ENCODE measurements around the gene COQ3. TPM values are rescaled to one million over a fixed set of nuclear protein-coding genes. Genes with fewer than 3 reads are reported as not detected.

COQ3 gene
- total and polyA plus RNA-seq, 2 experiments from 2014 or later = 5.9 to 8.2 TPM

GRCh38 chr6:99359800-99360199 is 34.2 kb downstream of the COQ3 start:
- no peak overlapping the region for H2AFZ ChIP-seq
- no peak overlapping the region for H3K4me2 ChIP-seq
- H3K79me2 ChIP-seq = no peaks in the 10 kb centered on the region
- 70% methylated on average over 1 of the region's 1 CpG for WGBS (ENCODE audit: low lambda C conversion rate, missing lambda C conversion rate)
- H3K4me1 ChIP-seq (ENCODE audit: insufficient read depth) = no peaks in the 10 kb centered on the region
- H3K4me3 ChIP-seq = no peak overlapping the region
- H4K20me1 ChIP-seq (ENCODE audit: insufficient read depth, poor library complexity, severe bottlenecking) = no peaks in the 10 kb centered on the region
- no peaks in the 10 kb centered on the region for H3K9me2 ChIP-seq (replicated peaks; ENCODE audit: insufficient read depth)
- TF ChIP-seq EZH2phosphoT487 (IDR thresholded peaks at IDR 0.05; ENCODE audit: low read depth, severe bottlenecking, unreplicated experiment) (no peak), CTCF (IDR thresholded peaks at IDR 0.05; ENCODE audit: poor library complexity) (no peak), EZH2 (IDR thresholded peaks at IDR 0.05; ENCODE audit: borderline replicate concordance) (no peak)
- no peaks in the 10 kb centered on the region for H3K9me3 ChIP-seq (ENCODE audit: low read depth)
- peaks cover 9% of the 10 kb centered on the region for H3K27me3 ChIP-seq
- H3K27ac ChIP-seq = no peak overlapping the region
- no peaks in the 10 kb centered on the region for H3K36me3 ChIP-seq (replicated peaks; ENCODE audit: insufficient read depth, low read depth)
- DNase-seq (ENCODE audit: low spot score) = no peak

GRCh38 chr6:99356641-99357040 is 37.4 kb downstream of the COQ3 start:
- H3K9me3 ChIP-seq (ENCODE audit: low read depth) = no peaks in the 10 kb centered on the region
- no peaks in the 10 kb centered on the region for H3K36me3 ChIP-seq (replicated peaks; ENCODE audit: insufficient read depth, low read depth)
- no peak overlapping the region for H3K27ac ChIP-seq
- H3K27me3 ChIP-seq = peaks cover 12% of the 10 kb centered on the region
- H3K4me3 ChIP-seq = no peak overlapping the region
- H2AFZ ChIP-seq = no peak overlapping the region
- WGBS (ENCODE audit: low lambda C conversion rate, missing lambda C conversion rate) = 72% methylated on average over 1 of the region's 1 CpG
- H4K20me1 ChIP-seq (ENCODE audit: insufficient read depth, poor library complexity, severe bottlenecking) = no peaks in the 10 kb centered on the region
- no peaks in the 10 kb centered on the region for H3K4me1 ChIP-seq (ENCODE audit: insufficient read depth)
- H3K79me2 ChIP-seq = no peaks in the 10 kb centered on the region
- H3K9me2 ChIP-seq (replicated peaks; ENCODE audit: insufficient read depth) = no peaks in the 10 kb centered on the region
- no peak overlapping the region for H3K4me2 ChIP-seq
- TF ChIP-seq EZH2 (IDR thresholded peaks at IDR 0.05; ENCODE audit: borderline replicate concordance) = no peak
- no peak for TF ChIP-seq EZH2phosphoT487 (IDR thresholded peaks at IDR 0.05; ENCODE audit: low read depth, severe bottlenecking, unreplicated experiment)
- TF ChIP-seq CTCF (IDR thresholded peaks at IDR 0.05; ENCODE audit: poor library complexity) = no peak
- no peak for DNase-seq (ENCODE audit: low spot score)

GRCh38 chr6:99354983-99355382 is 39.0 kb downstream of the COQ3 start:
- Histone ChIP-seq H2AFZ (no peak overlapping the region), H3K4me1 (ENCODE audit: insufficient read depth) (no peaks in the 10 kb centered on the region), H3K27ac (no peak overlapping the region), H3K27me3 (peaks cover 12% of the 10 kb centered on the region), H3K36me3 (replicated peaks; ENCODE audit: insufficient read depth, low read depth) (no peaks in the 10 kb centered on the region), H3K4me3 (no peak overlapping the region), H3K4me2 (no peak overlapping the region), H4K20me1 (ENCODE audit: insufficient read depth, poor library complexity, severe bottlenecking) (no peaks in the 10 kb centered on the region), H3K79me2 (no peaks in the 10 kb centered on the region), H3K9me2 (replicated peaks; ENCODE audit: insufficient read depth) (no peaks in the 10 kb centered on the region), H3K9me3 (ENCODE audit: low read depth) (no peaks in the 10 kb centered on the region)
- 68% methylated on average over 4 of the region's 4 CpGs for WGBS (ENCODE audit: low lambda C conversion rate, missing lambda C conversion rate)
- TF ChIP-seq CTCF (IDR thresholded peaks at IDR 0.05; ENCODE audit: poor library complexity) (no peak), EZH2 (IDR thresholded peaks at IDR 0.05; ENCODE audit: borderline replicate concordance) (no peak), EZH2phosphoT487 (IDR thresholded peaks at IDR 0.05; ENCODE audit: low read depth, severe bottlenecking, unreplicated experiment) (no peak)
- DNase-seq (ENCODE audit: low spot score) = no peak

GRCh38 chr6:99353126-99353525 is 40.9 kb downstream of the COQ3 start:
- TF ChIP-seq CTCF (IDR thresholded peaks at IDR 0.05; ENCODE audit: poor library complexity) (no peak), EZH2 (IDR thresholded peaks at IDR 0.05; ENCODE audit: borderline replicate concordance) (no peak), EZH2phosphoT487 (IDR thresholded peaks at IDR 0.05; ENCODE audit: low read depth, severe bottlenecking, unreplicated experiment) (no peak)
- 80% methylated on average over 9 of the region's 9 CpGs for WGBS (ENCODE audit: low lambda C conversion rate, missing lambda C conversion rate)
- Histone ChIP-seq H3K9me3 (ENCODE audit: low read depth) (no peaks in the 10 kb centered on the region), H3K9me2 (replicated peaks; ENCODE audit: insufficient read depth) (no peaks in the 10 kb centered on the region), H3K4me3 (no peak overlapping the region), H3K27ac (no peak overlapping the region), H2AFZ (no peak overlapping the region), H3K4me2 (no peak overlapping the region), H3K36me3 (replicated peaks; ENCODE audit: insufficient read depth, low read depth) (no peaks in the 10 kb centered on the region), H3K4me1 (ENCODE audit: insufficient read depth) (no peaks in the 10 kb centered on the region), H3K79me2 (no peaks in the 10 kb centered on the region), H4K20me1 (ENCODE audit: insufficient read depth, poor library complexity, severe bottlenecking) (no peaks in the 10 kb centered on the region), H3K27me3 (peaks cover 12% of the 10 kb centered on the region)
- peak; percentile 33 for DNase-seq (ENCODE audit: low spot score)

Data from hepatocyte (in vitro differentiated cells).